ENCODE results near the gene TGM3.

Gene TGM3

GRCh38 chr20:2305946-2306345 lies 10.1 kb downstream of the TGM3 start:
- no peak for DNase-seq (ENCODE audit: low read depth)

GRCh38 chr20:2307136-2307535 lies 11.3 kb downstream of the TGM3 start:
- DNase-seq (ENCODE audit: low read depth): no peak

- DNase-seq (ENCODE audit: low read depth): no peak
Observed at GRCh38 chr20:2311329-2311728, 15.5 kb downstream of the TGM3 start.

GRCh38 chr20:2312876-2313275 lies 17.1 kb downstream of the TGM3 start:
- no peak for DNase-seq (ENCODE audit: low read depth)

GRCh38 chr20:2313316-2313715 lies 17.5 kb downstream of the TGM3 start:
- no peak for DNase-seq (ENCODE audit: low read depth)

- no peak for DNase-seq (ENCODE audit: low read depth)
Observed at GRCh38 chr20:2314759-2315439, 19.1 kb downstream of the TGM3 start.

- DNase-seq (ENCODE audit: low read depth): no peak
Observed at GRCh38 chr20:2315440-2315778, 19.6 kb downstream of the TGM3 start.

- DNase-seq (ENCODE audit: low read depth): no peak
Observed at GRCh38 chr20:2316847-2317495, 21.2 kb downstream of the TGM3 start.

GRCh38 chr20:2320813-2321658 lies 25.2 kb downstream of the TGM3 start:
- no peak for DNase-seq (ENCODE audit: low read depth)

GRCh38 chr20:2323051-2323450 lies 27.2 kb downstream of the TGM3 start:
- DNase-seq (ENCODE audit: low read depth): no peak

- DNase-seq (ENCODE audit: low read depth): no peak
Observed at GRCh38 chr20:2326046-2326445, 30.2 kb downstream of the TGM3 start.

- DNase-seq (ENCODE audit: low read depth): no peak
Observed at GRCh38 chr20:2327620-2328555, 32.1 kb downstream of the TGM3 start.

GRCh38 chr20:2329286-2329685 lies 33.5 kb downstream of the TGM3 start:
- DNase-seq (ENCODE audit: low read depth): no peak

GRCh38 chr20:2330090-2330695 lies 34.4 kb downstream of the TGM3 start:
- no peak for DNase-seq (ENCODE audit: low read depth)

GRCh38 chr20:2331106-2331505 lies 35.3 kb downstream of the TGM3 start:
- DNase-seq (ENCODE audit: low read depth): no peak

- no peak for DNase-seq (ENCODE audit: low read depth)
Observed at GRCh38 chr20:2331901-2332565, 36.2 kb downstream of the TGM3 start.

GRCh38 chr20:2332711-2333110 lies 36.9 kb downstream of the TGM3 start:
- no peak for DNase-seq (ENCODE audit: low read depth)

GRCh38 chr20:2333821-2334220 lies 38.0 kb downstream of the TGM3 start:
- no peak for DNase-seq (ENCODE audit: low read depth)

- no peak for DNase-seq (ENCODE audit: low read depth)
Observed at GRCh38 chr20:2335096-2335870, 39.5 kb downstream of the TGM3 start.

- DNase-seq (ENCODE audit: low read depth): no peak
Observed at GRCh38 chr20:2336471-2336870, 40.7 kb downstream of the TGM3 start.
